GM12875 (cell line): ENCODE data around the gene NOS1AP.

Experiments used
- H3K4me3 ChIP-seq: one replicate; pipeline ENCODE4 v1.5.1; 2011; ENCODE audit warnings: low read depth, low read length, control low read depth
- TF ChIP-seq, protein P1 (sequence below): IDR thresholded peaks from 2 replicates; pipeline ENCODE4 v1.5.1; 2011; ENCODE audit warnings: low read depth, mild to moderate bottlenecking, control low read depth, inconsistent platforms, low read length, moderate library complexity, borderline replicate concordance; ENCODE audit not compliant: insufficient read depth

Gene NOS1AP

DNA sequence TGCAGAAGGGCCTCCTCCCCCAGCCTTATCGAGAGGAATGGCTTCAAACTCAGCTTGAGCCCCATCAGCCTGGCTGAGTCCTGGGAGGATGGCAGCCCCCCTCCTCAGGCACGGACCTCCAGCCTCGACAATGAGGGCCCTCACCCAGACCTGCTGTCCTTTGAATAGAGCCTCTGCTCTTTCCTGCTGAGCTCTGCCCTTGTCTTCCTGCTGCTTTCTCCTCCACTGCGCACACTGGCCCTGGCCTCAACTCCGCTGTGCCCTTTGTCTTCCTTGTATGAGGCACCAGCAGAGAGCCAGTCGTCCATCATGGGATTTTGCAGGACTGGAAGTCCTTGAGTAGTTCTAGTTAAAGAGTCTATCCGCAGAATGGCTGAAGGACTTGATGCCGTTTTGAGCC is 314.0 kb downstream of the NOS1AP start:
- TF ChIP-seq, protein P1, sequence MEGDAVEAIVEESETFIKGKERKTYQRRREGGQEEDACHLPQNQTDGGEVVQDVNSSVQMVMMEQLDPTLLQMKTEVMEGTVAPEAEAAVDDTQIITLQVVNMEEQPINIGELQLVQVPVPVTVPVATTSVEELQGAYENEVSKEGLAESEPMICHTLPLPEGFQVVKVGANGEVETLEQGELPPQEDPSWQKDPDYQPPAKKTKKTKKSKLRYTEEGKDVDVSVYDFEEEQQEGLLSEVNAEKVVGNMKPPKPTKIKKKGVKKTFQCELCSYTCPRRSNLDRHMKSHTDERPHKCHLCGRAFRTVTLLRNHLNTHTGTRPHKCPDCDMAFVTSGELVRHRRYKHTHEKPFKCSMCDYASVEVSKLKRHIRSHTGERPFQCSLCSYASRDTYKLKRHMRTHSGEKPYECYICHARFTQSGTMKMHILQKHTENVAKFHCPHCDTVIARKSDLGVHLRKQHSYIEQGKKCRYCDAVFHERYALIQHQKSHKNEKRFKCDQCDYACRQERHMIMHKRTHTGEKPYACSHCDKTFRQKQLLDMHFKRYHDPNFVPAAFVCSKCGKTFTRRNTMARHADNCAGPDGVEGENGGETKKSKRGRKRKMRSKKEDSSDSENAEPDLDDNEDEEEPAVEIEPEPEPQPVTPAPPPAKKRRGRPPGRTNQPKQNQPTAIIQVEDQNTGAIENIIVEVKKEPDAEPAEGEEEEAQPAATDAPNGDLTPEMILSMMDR, result no peak
- no peak overlapping the region for H3K4me3 ChIP-seq

DNA sequence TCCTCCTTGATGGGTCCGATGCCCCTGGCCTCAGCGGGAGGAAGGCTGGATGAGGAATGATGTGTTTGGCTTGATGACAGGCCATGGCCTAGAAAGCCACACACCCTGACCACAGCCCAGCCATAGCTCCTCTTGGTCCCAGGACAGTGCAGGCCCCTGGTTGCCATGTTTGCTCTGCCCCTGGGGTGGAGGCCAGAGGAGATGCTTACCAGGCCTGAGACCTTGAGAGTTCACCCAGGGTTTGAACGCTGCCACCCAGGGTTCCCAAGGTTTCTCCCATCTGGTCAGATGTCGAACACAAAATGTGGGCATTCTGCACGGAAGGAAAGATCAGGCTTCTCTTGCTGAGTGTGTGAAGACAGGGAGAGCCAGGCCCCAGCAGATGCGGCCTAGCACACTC is 314.6 kb downstream of the NOS1AP start:
- H3K4me3 ChIP-seq, result no peak overlapping the region
- TF ChIP-seq, protein P1, result no peak

DNA sequence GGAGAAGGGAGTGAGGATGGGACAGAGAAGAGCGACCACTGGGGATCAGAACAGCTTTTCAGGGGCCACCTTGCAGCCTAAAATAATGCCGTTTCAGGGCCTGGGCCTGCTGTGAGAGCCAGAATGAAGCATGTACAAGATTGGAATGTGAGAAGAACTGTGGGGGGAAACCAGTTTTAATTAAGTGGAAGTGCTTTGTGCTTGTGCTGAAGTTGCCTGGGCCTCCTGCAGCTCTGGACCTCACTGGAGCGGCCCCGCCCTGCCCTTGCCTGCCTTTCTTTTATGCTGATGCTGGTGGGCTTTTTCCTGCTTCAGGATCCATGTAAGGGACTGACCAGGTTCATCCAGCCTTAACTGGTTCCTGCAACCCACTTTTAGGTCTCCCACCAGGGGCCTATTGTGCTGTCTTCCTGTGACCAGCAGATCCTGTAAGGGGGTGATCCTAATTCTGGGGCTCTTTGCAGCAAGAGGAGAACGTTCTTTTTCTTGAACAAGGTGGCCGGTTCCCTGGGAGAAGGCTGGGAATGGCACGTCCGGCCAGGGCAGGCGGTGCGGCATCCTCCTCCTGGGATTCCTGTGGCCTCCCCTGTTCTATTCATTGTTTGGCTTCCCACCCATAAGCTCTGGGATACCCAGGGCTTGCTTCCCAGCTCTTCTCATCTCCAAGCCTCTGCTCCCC is 315.2 kb downstream of the NOS1AP start:
- TF ChIP-seq, protein P1, result no peak
- no peak overlapping the region for H3K4me3 ChIP-seq

DNA sequence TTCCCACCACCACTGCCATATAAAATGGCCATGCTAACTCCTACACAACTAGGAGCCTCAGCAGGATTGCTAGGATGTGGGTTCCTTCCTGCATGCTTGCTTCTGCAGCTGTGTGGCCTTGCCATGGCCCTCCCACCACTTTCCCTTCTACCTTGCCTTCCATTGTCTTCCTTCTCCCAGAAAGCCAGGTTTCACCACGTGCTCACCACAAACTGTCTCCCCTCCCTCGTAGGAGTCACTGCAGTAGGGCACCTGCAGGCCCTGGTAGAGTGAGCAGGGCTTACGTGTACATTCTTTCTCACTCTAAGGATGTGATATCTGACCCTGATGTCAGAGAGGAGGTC is 315.8 kb downstream of the NOS1AP start:
- TF ChIP-seq, protein P1, result no peak
- H3K4me3 ChIP-seq, result no peak overlapping the region

GRCh38 chr1:162385702-162386101 is 316.2 kb downstream of the NOS1AP start:
- TF ChIP-seq, protein P1, result no peak
- no peak overlapping the region for H3K4me3 ChIP-seq

GRCh38 chr1:162386292-162387225 is 317.1 kb downstream of the NOS1AP start:
- TF ChIP-seq, protein P1, result no peak
- no peak overlapping the region for H3K4me3 ChIP-seq
